Keratinocyte (primary cell): Measurements from ENCODE around the gene RER1. TPM values are rescaled to one million over a fixed set of nuclear protein-coding genes. Genes with fewer than 3 reads are reported as not detected.

Experiments
- DNase-seq: peaks from one replicate; pipeline ENCODE4 v3.0.0-alpha.2; 2011; ENCODE audit warnings: low read depth, missing footprints, low spot score
- FAIRE-seq: peaks from 2 replicates; lab custom pipeline; 2011; peaks lifted over from hg19 to GRCh38; lab: Jason Lieb, UNC
- H2AFZ ChIP-seq: 2 replicates; pipeline ENCODE4 v1.6.0; 2012; ENCODE audit warnings: low read length, control low read depth, inconsistent platforms; ENCODE audit not compliant: control insufficient read depth
- H3K27ac ChIP-seq: 2 replicates; pipeline ENCODE4 v1.5.1; 2011; ENCODE audit warnings: low read length; ENCODE audit not compliant: control insufficient read depth, insufficient read depth
- H3K27me3 ChIP-seq: 3 replicates; pipeline ENCODE4 v1.6.0; 2011; ENCODE audit warnings: low read length; ENCODE audit not compliant: control insufficient read depth, insufficient read depth; ENCODE audit errors: extremely low read depth
- H3K36me3 ChIP-seq, 2 experiments: 2 replicates in 1 of 2; 3 replicates in 1 of 2; pipeline ENCODE4 v1.5.1; 2011; ENCODE audit warnings: low read length in 2 of 2, mild to moderate bottlenecking in 1 of 2; ENCODE audit not compliant: control insufficient read depth in 2 of 2, insufficient read depth in 2 of 2; ENCODE audit errors: extremely low read depth in 1 of 2
- H3K4me1 ChIP-seq: 3 replicates; pipeline ENCODE4 v1.5.1; 2011; ENCODE audit warnings: low read length; ENCODE audit not compliant: control insufficient read depth, insufficient read depth; ENCODE audit errors: extremely low read depth
- H3K4me2 ChIP-seq: 3 replicates; pipeline ENCODE4 v1.6.0; 2011; ENCODE audit warnings: low read depth, low read length; ENCODE audit not compliant: control insufficient read depth, insufficient read depth; ENCODE audit errors: extremely low read depth
- H3K4me3 ChIP-seq, 3 experiments: fragments of 200-600 bp in 1 of 3; sonication (generic) in 1 of 3; 2 replicates in 2 of 3; 3 replicates in 1 of 3; pipeline ENCODE4 v1.5.1; 2011 to 2016; ENCODE audit warnings: low read length in 3 of 3, mild to moderate bottlenecking in 3 of 3, control low read depth in 2 of 3, inconsistent platforms in 1 of 3, low read depth in 1 of 3, mixed read lengths in 1 of 3, mixed run types in 1 of 3, moderate library complexity in 1 of 3; ENCODE audit not compliant: control insufficient read depth in 2 of 3, insufficient read depth in 2 of 3; ENCODE audit errors: extremely low read depth in 1 of 3
- H3K79me2 ChIP-seq: 2 replicates; pipeline ENCODE4 v1.6.0; 2012; ENCODE audit warnings: low read length; ENCODE audit not compliant: control insufficient read depth, insufficient read depth
- H3K9ac ChIP-seq: 3 replicates; pipeline ENCODE4 v1.6.0; 2011; ENCODE audit warnings: low read length; ENCODE audit not compliant: control insufficient read depth, insufficient read depth; ENCODE audit errors: extremely low read depth
- H3K9me1 ChIP-seq: 3 replicates; pipeline ENCODE4 v1.6.0; 2011; ENCODE audit warnings: low read length; ENCODE audit not compliant: control insufficient read depth, insufficient read depth; ENCODE audit errors: extremely low read depth
- H3K9me3 ChIP-seq: 2 replicates; pipeline ENCODE4 v1.5.1; 2012; ENCODE audit warnings: low read depth, low read length; ENCODE audit not compliant: control insufficient read depth
- H4K20me1 ChIP-seq: 3 replicates; pipeline ENCODE4 v1.6.0; 2011; ENCODE audit warnings: low read length; ENCODE audit not compliant: control insufficient read depth, insufficient read depth; ENCODE audit errors: extremely low read depth
- EZH2 ChIP-seq: IDR thresholded peaks from one replicate; pipeline ENCODE4 v1.6.1; 2012; ENCODE audit warnings: inconsistent platforms, mild to moderate bottlenecking, low read length, moderate library complexity
- dilution Hi-C: fragments of 300-500 bp; cut with MboI; formaldehyde crosslinking; loops from one replicate; pipeline ENCODE4 v1.7.0; 2020; ENCODE audit warnings: low sequenced_read_pairs; ENCODE audit not compliant: extremely low pct_ligation_motif_present
- polyA plus RNA-seq, 5 experiments: library from polyadenylated mRNA; depleted of rRNA in 3 of 5; stranded (reverse) in 3 of 5; stranded (forward) in 1 of 5; unstranded in 1 of 5; fragments of >200 nt; gene quantifications; 1 replicate in 1 of 5; 2 replicates in 3 of 5; 3 replicates in 1 of 5; pipeline versions ENCODE4 v1.2.1 to v1.2.3, GENCODE V29; 2011 to 2012; ENCODE audit warnings: missing spikeins in 2 of 5, low read depth in 1 of 5, low replicate concordance in 1 of 5
- TF ChIP-seq, protein P1 (sequence below), 3 experiments: IDR thresholded peaks in 1 of 3; conservative IDR thresholded peaks in 1 of 3; optimal IDR thresholded peaks in 1 of 3; 2 replicates in 2 of 3; 3 replicates in 1 of 3; pipeline versions ENCODE3 to v1.5.1; 2011; ENCODE audit warnings: low read length in 3 of 3, mild to moderate bottlenecking in 3 of 3, moderate library complexity in 2 of 3, control low read depth in 1 of 3, inconsistent platforms in 1 of 3; ENCODE audit not compliant: insufficient read depth in 2 of 3; ENCODE audit errors: extremely low read depth in 1 of 3

The RER1 gene
- polyA plus RNA-seq, 1 donor (not counting 4 experiments of a cell fraction or from before 2014, with no cell fraction given), result 297 TPM

GRCh38 chr1:2398871-2399270 is 7.2 kb downstream of the RER1 start:
- Histone ChIP-seq H3K27me3 (no peaks in the 10 kb centered on the region), H3K27ac (no peak overlapping the region), H3K4me2 (no peak overlapping the region), H3K9ac (no peak overlapping the region), H3K9me1 (no peaks in the 10 kb centered on the region), H2AFZ (no peak overlapping the region), H3K79me2 (peaks cover 61% of the 10 kb centered on the region), H3K4me3 (no peak overlapping the region), H3K9me3 (no peaks in the 10 kb centered on the region), H3K4me1 (no peaks in the 10 kb centered on the region), H3K36me3 (peaks cover 42 to 77% of the 10 kb centered on the region in 2 experiments), H4K20me1 (peaks cover 3% of the 10 kb centered on the region)
- dilution Hi-C loops, result no loop called here
- TF ChIP-seq, protein P1, sequence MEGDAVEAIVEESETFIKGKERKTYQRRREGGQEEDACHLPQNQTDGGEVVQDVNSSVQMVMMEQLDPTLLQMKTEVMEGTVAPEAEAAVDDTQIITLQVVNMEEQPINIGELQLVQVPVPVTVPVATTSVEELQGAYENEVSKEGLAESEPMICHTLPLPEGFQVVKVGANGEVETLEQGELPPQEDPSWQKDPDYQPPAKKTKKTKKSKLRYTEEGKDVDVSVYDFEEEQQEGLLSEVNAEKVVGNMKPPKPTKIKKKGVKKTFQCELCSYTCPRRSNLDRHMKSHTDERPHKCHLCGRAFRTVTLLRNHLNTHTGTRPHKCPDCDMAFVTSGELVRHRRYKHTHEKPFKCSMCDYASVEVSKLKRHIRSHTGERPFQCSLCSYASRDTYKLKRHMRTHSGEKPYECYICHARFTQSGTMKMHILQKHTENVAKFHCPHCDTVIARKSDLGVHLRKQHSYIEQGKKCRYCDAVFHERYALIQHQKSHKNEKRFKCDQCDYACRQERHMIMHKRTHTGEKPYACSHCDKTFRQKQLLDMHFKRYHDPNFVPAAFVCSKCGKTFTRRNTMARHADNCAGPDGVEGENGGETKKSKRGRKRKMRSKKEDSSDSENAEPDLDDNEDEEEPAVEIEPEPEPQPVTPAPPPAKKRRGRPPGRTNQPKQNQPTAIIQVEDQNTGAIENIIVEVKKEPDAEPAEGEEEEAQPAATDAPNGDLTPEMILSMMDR (optimal IDR thresholded peaks at IDR 0.05 in 1 of 3, IDR thresholded peaks at IDR 0.05 in 1 of 3, conservative IDR thresholded peaks at IDR 0.05 in 1 of 3; ENCODE audit: extremely low read depth in 1 of 3, insufficient read depth in 2 of 3, low read length in 3 of 3), result no peak
- no peak for TF ChIP-seq EZH2
- no peak for DNase-seq
- FAIRE-seq, result no peak

GRCh38 chr1:2399890-2400575 is 8.4 kb downstream of the RER1 start:
- H2AFZ ChIP-seq, result no peak overlapping the region
- FAIRE-seq, result no peak
- no peaks in the 10 kb centered on the region for H3K9me3 ChIP-seq
- H4K20me1 ChIP-seq, result no peaks in the 10 kb centered on the region
- no peaks in the 10 kb centered on the region for H3K4me1 ChIP-seq
- no peak overlapping the region for H3K4me3 ChIP-seq
- H3K9me1 ChIP-seq, result no peaks in the 10 kb centered on the region
- no peak overlapping the region for H3K4me2 ChIP-seq
- TF ChIP-seq, protein P1 (optimal IDR thresholded peaks at IDR 0.05 in 1 of 3, IDR thresholded peaks at IDR 0.05 in 1 of 3, conservative IDR thresholded peaks at IDR 0.05 in 1 of 3; ENCODE audit: extremely low read depth in 1 of 3, insufficient read depth in 2 of 3, low read length in 3 of 3), result no peak
- TF ChIP-seq EZH2, result no peak
- no peak for DNase-seq
- H3K79me2 ChIP-seq, result peaks cover 49% of the 10 kb centered on the region
- no peaks in the 10 kb centered on the region for H3K27me3 ChIP-seq
- H3K9ac ChIP-seq, result no peak overlapping the region
- no peak overlapping the region for H3K27ac ChIP-seq
- peaks cover 41 to 69% of the 10 kb centered on the region in 2 experiments for H3K36me3 ChIP-seq
- dilution Hi-C loops, result loop anchor here (25.0 kb wide), 1 partner anchor 1012 kb away; no protein-coding TSS in a partner anchor
